Measurements from ENCODE around the gene ZNF772. TPM values are rescaled to one million over a fixed set of nuclear protein-coding genes. Genes with fewer than 3 reads are reported as not detected.

The ZNF772 gene
- total RNA-seq, 1 experiment from 2014 or later = 1.2 TPM

GRCh38 chr19:57434386-57435061, 42.8 kb downstream of the ZNF772 start:
- H3K36me3 Mint-ChIP-seq (ENCODE audit: insufficient read depth, unreplicated experiment) = peaks cover 23% of the 10 kb centered on the region
- H3K4me3 Mint-ChIP-seq (ENCODE audit: unreplicated experiment) = peak overlapping the region; percentile 92
- H3K27me3 ChIP-seq (replicated peaks; ENCODE audit: control insufficient read depth, insufficient read depth, low read length) = no peaks in the 10 kb centered on the region
- H3K9me3 Mint-ChIP-seq (ENCODE audit: unreplicated experiment) = no peaks in the 10 kb centered on the region
- peaks cover 9% of the 10 kb centered on the region; the same call in 1 of the 2 replicates for H3K4me1 ChIP-seq
- peaks cover 19% of the 10 kb centered on the region for H3K4me1 Mint-ChIP-seq (ENCODE audit: low read depth, unreplicated experiment)
- 0 out of 2 replicates have a peak, but pooled peaks cover 1% of the 10 kb centered on the region for H3K36me3 ChIP-seq (ENCODE audit: control insufficient read depth, insufficient read depth, low read length)
- H3K4me3 ChIP-seq (ENCODE audit: low read depth, low read length) = peak overlapping the region; percentile 71
- ChIA-PET POLR2A (interaction anchor here (0.6 kb wide), 2 partner anchors 158 to 248 kb away, joined by 3 to 11 read pairs; no protein-coding TSS in a partner anchor), CTCF (no interaction called here)
- TSS peak; percentile 86 for BruUV-seq (replicated peaks)
- DNase-seq = no peak
- intact Hi-C loops (cut with micrococcal nuclease; ENCODE audit: unreplicated experiment) = loop anchor here (1.0 to 5.0 kb wide), 6 partner anchors 23 to 199 kb away; partner anchors contain the start of genes TRAPPC2B, ZNF17, ZNF211 and ZNF419
- peak overlapping the region; percentile 91 for H3K27ac Mint-ChIP-seq (ENCODE audit: unreplicated experiment)
- no peak for TF ChIP-seq CTCF (IDR thresholded peaks at IDR 0.05; ENCODE audit: insufficient read depth in 1 of 2, low read depth in 1 of 2, low read length in 1 of 2, severe bottlenecking in 1 of 2, unreplicated experiment in 1 of 2)
- H3K9me3 ChIP-seq = no peaks in the 10 kb centered on the region
- H3K27me3 Mint-ChIP-seq (ENCODE audit: insufficient read depth, unreplicated experiment) = no peaks in the 10 kb centered on the region

GRCh38 chr19:57421037-57421436, 56.3 kb downstream of the ZNF772 start:
- H3K36me3 ChIP-seq (ENCODE audit: control insufficient read depth, insufficient read depth, low read length) = peaks cover 9% of the 10 kb centered on the region
- TF ChIP-seq CTCF (IDR thresholded peaks at IDR 0.05; ENCODE audit: insufficient read depth in 1 of 2, low read depth in 1 of 2, low read length in 1 of 2, severe bottlenecking in 1 of 2, unreplicated experiment in 1 of 2) = no peak
- H3K27ac Mint-ChIP-seq (ENCODE audit: unreplicated experiment) = no peak overlapping the region
- no peaks in the 10 kb centered on the region for H3K4me1 ChIP-seq
- no peak overlapping the region for H3K4me3 ChIP-seq (ENCODE audit: low read depth, low read length)
- no peak overlapping the region for H3K4me3 Mint-ChIP-seq (ENCODE audit: unreplicated experiment)
- H3K36me3 Mint-ChIP-seq (ENCODE audit: insufficient read depth, unreplicated experiment) = peaks cover 23% of the 10 kb centered on the region
- H3K9me3 ChIP-seq = no peaks in the 10 kb centered on the region
- no peaks in the 10 kb centered on the region for H3K27me3 ChIP-seq (replicated peaks; ENCODE audit: control insufficient read depth, insufficient read depth, low read length)
- H3K4me1 Mint-ChIP-seq (ENCODE audit: low read depth, unreplicated experiment) = no peaks in the 10 kb centered on the region
- ChIA-PET POLR2A (no interaction called here), CTCF (no interaction called here)
- intact Hi-C loops (cut with micrococcal nuclease; ENCODE audit: unreplicated experiment) = no loop called here
- H3K27me3 Mint-ChIP-seq (ENCODE audit: insufficient read depth, unreplicated experiment) = no peaks in the 10 kb centered on the region
- TSS peak; percentile 6 for BruUV-seq (replicated peaks)
- DNase-seq = no peak
- no peaks in the 10 kb centered on the region for H3K9me3 Mint-ChIP-seq (ENCODE audit: unreplicated experiment)

GRCh38 chr19:57419439-57419838, 57.9 kb downstream of the ZNF772 start:
- no peaks in the 10 kb centered on the region for H3K4me1 ChIP-seq
- no peak overlapping the region for H3K4me3 ChIP-seq (ENCODE audit: low read depth, low read length)
- Mint-ChIP-seq H3K27me3 (ENCODE audit: insufficient read depth, unreplicated experiment) (no peaks in the 10 kb centered on the region), H3K9me3 (ENCODE audit: unreplicated experiment) (no peaks in the 10 kb centered on the region), H3K4me1 (ENCODE audit: low read depth, unreplicated experiment) (no peaks in the 10 kb centered on the region), H3K4me3 (ENCODE audit: unreplicated experiment) (no peak overlapping the region), H3K27ac (ENCODE audit: unreplicated experiment) (no peak overlapping the region), H3K36me3 (ENCODE audit: insufficient read depth, unreplicated experiment) (peaks cover 23% of the 10 kb centered on the region)
- CTCF ChIA-PET = no interaction called here
- H3K36me3 ChIP-seq (ENCODE audit: control insufficient read depth, insufficient read depth, low read length) = peaks cover 9% of the 10 kb centered on the region
- intact Hi-C loops (cut with micrococcal nuclease; ENCODE audit: unreplicated experiment) = no loop called here
- POLR2A ChIA-PET = no interaction called here
- H3K9me3 ChIP-seq = no peaks in the 10 kb centered on the region
- no peaks in the 10 kb centered on the region for H3K27me3 ChIP-seq (replicated peaks; ENCODE audit: control insufficient read depth, insufficient read depth, low read length)
- TF ChIP-seq CTCF (IDR thresholded peaks at IDR 0.05; ENCODE audit: insufficient read depth in 1 of 2, low read depth in 1 of 2, low read length in 1 of 2, severe bottlenecking in 1 of 2, unreplicated experiment in 1 of 2) = no peak
- no TSS peak for BruUV-seq (replicated peaks)
- DNase-seq = no peak

Other genes starting within 250 kb of the ZNF772 start
- 0.53 and 1.9 TPM in 2 replicates for gene AURKC, start 246.5 kb downstream of the ZNF772 start, total RNA-seq (2022)
- 13.6 and 13.8 TPM in 2 replicates for gene ZNF805, start 236.9 kb downstream of the ZNF772 start, total RNA-seq (2022)
- 54.1 and 60.9 TPM in 2 replicates for gene ZNF460, start 197.1 kb downstream of the ZNF772 start, total RNA-seq (2022)
- 3.3 and 3.5 TPM in 2 replicates for gene ZNF543, start 157.1 kb downstream of the ZNF772 start, total RNA-seq (2022)
- 0.07 and 0.09 TPM in 2 replicates for gene ZNF304, start 126.3 kb downstream of the ZNF772 start, total RNA-seq (2022)
- 7.0 and 8.6 TPM in 2 replicates for gene TRAPPC2B, start 114.0 kb downstream of the ZNF772 start, total RNA-seq (2022)
- gene ZNF547, start 114.0 kb downstream of the ZNF772 start, total RNA-seq (2022) = 0.95 and 1.8 TPM in 2 replicates
- gene ZNF548, start 87.7 kb downstream of the ZNF772 start, total RNA-seq (2022) = 4.9 and 5.5 TPM in 2 replicates
- 7.2 and 9.5 TPM in 2 replicates for gene ZNF17, start 66.4 kb downstream of the ZNF772 start, total RNA-seq (2022)
- 14.6 and 15.9 TPM in 2 replicates for gene ZNF749, start 42.2 kb downstream of the ZNF772 start, total RNA-seq (2022)
- 0.11 TPM in 1 of 2 replicates, not detected in the other for gene VN1R1, start 20.4 kb downstream of the ZNF772 start, total RNA-seq (2022)
- 13.6 and 16.9 TPM in 2 replicates for gene ZNF419, start 10.2 kb upstream of the ZNF772 start, total RNA-seq (2022)
- gene ZNF773, start 22.4 kb upstream of the ZNF772 start, total RNA-seq (2022) = 7.7 and 10.0 TPM in 2 replicates
- 5.2 and 5.5 TPM in 2 replicates for gene ZNF549, start 49.8 kb upstream of the ZNF772 start, total RNA-seq (2022)
- gene ZNF550, start 82.3 kb upstream of the ZNF772 start, total RNA-seq (2022) = 11.2 and 11.5 TPM in 2 replicates
- gene ZNF416, start 101.3 kb upstream of the ZNF772 start, total RNA-seq (2022) = 5.5 and 6.1 TPM in 2 replicates
- gene ZIK1, start 106.6 kb upstream of the ZNF772 start, total RNA-seq (2022) = not detected in 2 replicates
- gene ZNF530, start 122.3 kb upstream of the ZNF772 start, total RNA-seq (2022) = 8.6 and 8.8 TPM in 2 replicates
- 6.6 and 6.8 TPM in 2 replicates for gene ZNF134, start 136.7 kb upstream of the ZNF772 start, total RNA-seq (2022)
- 10.5 and 13.3 TPM in 2 replicates for gene ZNF211, start 155.6 kb upstream of the ZNF772 start, total RNA-seq (2022)
- not detected in 2 replicates for gene ZSCAN4, start 191.4 kb upstream of the ZNF772 start, total RNA-seq (2022)
- 12.7 and 14.8 TPM in 2 replicates for gene ZNF551, start 204.4 kb upstream of the ZNF772 start, total RNA-seq (2022)
- gene ZNF154, start 231.6 kb upstream of the ZNF772 start, total RNA-seq (2022) = not detected in 2 replicates